Stomach smooth muscle (tissue), 2 donors: ENCODE data around the gene TMEM94.
A peak's percentile ranks its signal among the peaks of the same experiment; 100 is the strongest.

Source experiments
- H3K27ac ChIP-seq: one replicate; pipeline ENCODE4 v1.7.0; 2013; ENCODE audit warnings: mild to moderate bottlenecking, low read length, inconsistent platforms
- H3K27me3 ChIP-seq, 2 donors: one replicate each; pipeline ENCODE4 v1.7.0; 2013; ENCODE audit warnings: low read length in 2 of 2; ENCODE audit not compliant: insufficient read depth in 2 of 2, control insufficient read depth in 1 of 2
- H3K36me3 ChIP-seq, 2 donors: one replicate each; pipeline ENCODE4 v1.7.0; 2013; ENCODE audit warnings: low read length in 2 of 2; ENCODE audit not compliant: control insufficient read depth in 2 of 2, insufficient read depth in 2 of 2
- H3K4me1 ChIP-seq: one replicate; pipeline ENCODE4 v1.7.0; 2013; ENCODE audit warnings: low read length; ENCODE audit not compliant: control insufficient read depth, insufficient read depth
- H3K4me3 ChIP-seq, 2 donors: one replicate each; pipeline ENCODE4 v1.7.0; 2013; ENCODE audit warnings: low read length in 2 of 2
- H3K9ac ChIP-seq, 2 donors: one replicate each; pipeline ENCODE4 v1.7.0; 2013; ENCODE audit warnings: low read length in 2 of 2, mild to moderate bottlenecking in 1 of 2
- H3K9me3 ChIP-seq, 2 donors: one replicate each; pipeline ENCODE4 v1.7.0; 2013; ENCODE audit warnings: low read length in 2 of 2; ENCODE audit not compliant: control insufficient read depth in 2 of 2
- donor health status: healthy.
- donor health status: Pancreatic carcinoma.

TMEM94 gene

DNA sequence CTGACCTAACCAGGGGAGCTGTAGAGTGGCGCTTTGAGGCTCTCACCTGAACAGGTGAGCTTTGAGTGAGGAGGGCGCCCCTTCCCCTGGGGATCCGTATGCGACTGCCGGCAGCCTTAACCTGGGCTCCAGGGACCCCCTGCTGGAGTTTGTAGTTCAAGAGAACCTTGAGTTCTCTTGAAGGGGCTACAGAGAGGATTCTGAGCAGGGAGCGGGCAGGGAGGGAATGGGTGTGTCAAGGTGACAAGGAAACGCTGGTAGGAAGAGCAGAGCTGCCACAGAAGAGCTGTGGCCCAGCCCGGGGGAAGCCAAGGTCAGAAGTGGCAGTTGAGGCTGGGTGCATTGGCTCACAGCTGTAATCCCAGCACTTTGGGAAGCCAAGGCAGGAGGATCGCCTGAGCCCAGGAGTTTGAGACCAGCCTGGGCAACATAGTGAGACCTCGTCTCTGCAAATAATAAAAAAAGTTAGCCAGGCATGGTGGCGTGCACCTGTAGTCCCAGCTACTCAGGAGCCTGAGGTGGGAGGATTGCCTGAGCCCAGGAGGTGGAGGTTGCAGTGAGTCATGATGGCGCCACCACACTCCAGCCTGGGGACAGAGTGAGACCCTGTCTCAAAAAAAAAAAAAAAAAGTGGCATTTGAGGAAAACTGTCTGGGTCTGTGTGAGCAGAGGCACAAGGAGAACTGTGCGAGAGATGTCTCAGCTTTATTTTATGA lies 70.3 kb downstream of the TMEM94 start:
- Histone ChIP-seq H3K27ac (no peak overlapping the region), H3K36me3 (no peaks in the 10 kb centered on the region), H3K9ac (no peak overlapping the region), H3K4me3 (peak overlapping the region in 1 of 2 donors; percentile 76), H3K9me3 (no peaks in the 10 kb centered on the region), H3K4me1 (peaks cover 19% of the 10 kb centered on the region), H3K27me3 (peaks cover 2 to 8% of the 10 kb centered on the region in 2 donors)

DNA sequence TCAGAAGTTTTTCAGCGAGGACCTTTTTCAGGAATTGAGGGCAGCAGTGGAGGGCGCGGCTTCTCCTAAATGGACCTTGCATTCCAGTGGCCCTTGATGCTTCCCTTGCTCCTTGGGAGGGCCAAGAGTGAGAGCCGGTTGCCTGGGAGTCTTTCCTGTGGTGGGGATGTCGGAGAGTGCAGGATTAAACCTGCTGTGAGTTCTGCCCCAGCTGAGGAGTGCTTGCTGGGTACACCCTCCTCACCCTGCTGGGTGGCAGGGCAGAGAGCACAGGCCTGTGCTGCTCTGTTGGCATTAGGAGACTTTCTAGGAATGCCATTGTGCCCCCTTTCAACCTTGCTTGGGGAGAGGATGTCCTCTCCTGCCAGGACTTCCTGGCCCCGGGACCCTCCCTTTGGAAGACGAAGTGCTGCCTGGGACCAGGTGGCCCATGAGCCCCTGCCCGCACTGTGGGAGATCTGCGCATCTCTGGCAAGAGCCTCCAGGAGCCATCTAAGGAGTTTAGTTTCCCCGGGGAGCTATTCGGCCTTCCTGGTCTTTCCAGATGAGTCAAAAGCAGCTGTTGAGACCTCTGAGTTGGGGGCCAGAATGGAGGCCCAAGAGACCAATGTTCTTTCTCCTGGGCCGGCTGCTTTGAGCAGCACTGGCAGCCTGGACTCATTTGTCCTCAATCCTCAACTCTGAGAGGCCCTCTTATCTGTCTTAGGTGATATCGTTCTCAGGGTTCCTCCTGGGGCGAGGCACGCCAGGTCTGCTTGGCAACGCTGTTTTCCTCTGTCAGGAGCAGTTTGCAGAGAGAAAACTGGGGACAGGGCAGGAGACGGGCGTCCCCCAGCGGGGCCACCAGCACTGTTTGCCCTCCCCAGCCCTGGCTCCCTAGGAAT lies 74.6 kb downstream of the TMEM94 start:
- no peaks in the 10 kb centered on the region for H3K9me3 ChIP-seq
- H3K4me3 ChIP-seq = no peak overlapping the region
- H3K9ac ChIP-seq = no peak overlapping the region
- peaks cover 2 to 5% of the 10 kb centered on the region in 2 donors for H3K27me3 ChIP-seq
- H3K4me1 ChIP-seq = peaks cover 6% of the 10 kb centered on the region
- no peak overlapping the region for H3K27ac ChIP-seq
- no peaks in the 10 kb centered on the region for H3K36me3 ChIP-seq

DNA sequence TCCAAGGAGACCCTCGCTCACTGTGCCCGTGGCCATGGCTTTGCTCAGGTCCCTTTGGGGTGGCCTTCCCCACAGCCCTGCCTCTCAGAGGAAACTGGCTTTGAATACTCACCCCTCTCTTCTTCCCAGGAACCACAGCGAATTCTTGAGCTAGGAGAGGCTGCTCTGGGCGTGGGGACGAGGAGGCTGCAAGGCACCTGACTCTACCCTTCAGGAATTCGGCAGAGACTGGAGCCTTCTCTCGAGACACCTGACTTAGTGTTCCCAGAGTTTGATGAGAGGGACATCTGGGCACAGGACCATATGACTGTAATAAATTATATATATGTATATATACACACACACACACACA lies 75.3 kb downstream of the TMEM94 start:
- Histone ChIP-seq H3K4me3 (no peak overlapping the region), H3K9ac (no peak overlapping the region), H3K4me1 (peaks cover under 1% of the 10 kb centered on the region), H3K9me3 (no peaks in the 10 kb centered on the region), H3K36me3 (no peaks in the 10 kb centered on the region), H3K27ac (no peak overlapping the region), H3K27me3 (peaks cover 0 to under 1% of the 10 kb centered on the region in 2 donors)

DNA sequence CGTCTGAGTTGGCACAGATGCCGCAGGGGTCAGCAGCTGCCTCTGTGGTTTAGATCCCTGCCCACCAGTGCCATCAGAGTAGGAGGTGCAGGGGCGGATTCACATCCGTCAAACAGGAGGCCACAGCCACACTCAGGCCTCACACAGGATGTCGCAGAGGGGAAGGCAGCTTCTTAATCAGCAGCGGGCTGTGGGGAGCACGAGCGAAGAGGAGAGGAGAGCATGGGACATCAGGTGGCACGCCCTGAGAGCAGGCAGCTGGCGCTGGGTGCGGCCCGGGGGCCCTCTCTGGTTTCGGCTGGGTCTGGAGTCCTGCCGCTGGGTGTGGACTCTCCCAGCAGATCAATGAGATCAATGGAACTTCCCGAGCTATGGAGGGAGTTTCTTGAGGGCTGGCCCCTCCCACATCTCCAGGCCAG lies 78.7 kb downstream of the TMEM94 start:
- H3K4me1 ChIP-seq = no peaks in the 10 kb centered on the region
- H3K27me3 ChIP-seq = no peaks in the 10 kb centered on the region
- no peaks in the 10 kb centered on the region for H3K9me3 ChIP-seq
- H3K36me3 ChIP-seq = no peaks in the 10 kb centered on the region
- no peak overlapping the region for H3K4me3 ChIP-seq
- no peak overlapping the region for H3K27ac ChIP-seq
- no peak overlapping the region for H3K9ac ChIP-seq

DNA sequence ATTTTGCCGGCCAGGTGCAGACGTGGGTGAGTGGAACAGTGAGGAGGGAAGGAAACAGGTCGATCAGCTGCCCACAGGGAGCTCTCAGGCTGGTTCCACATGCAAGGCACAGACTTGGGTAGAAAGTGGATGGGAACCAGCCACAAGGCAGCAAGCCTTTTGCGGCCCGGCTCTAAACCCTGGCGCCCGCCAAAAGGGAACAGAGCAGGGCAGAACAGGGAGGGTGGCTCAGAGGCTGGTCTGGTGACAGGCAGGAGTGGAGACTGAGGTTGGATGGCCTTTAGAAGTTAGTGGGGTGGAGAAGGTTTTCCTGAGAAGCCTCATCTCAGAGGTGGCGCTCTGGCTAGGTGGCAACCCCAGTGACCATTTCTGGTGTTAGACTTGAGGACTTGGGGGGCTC lies 79.4 kb downstream of the TMEM94 start:
- H3K9me3 ChIP-seq = no peaks in the 10 kb centered on the region
- no peaks in the 10 kb centered on the region for H3K27me3 ChIP-seq
- H3K4me1 ChIP-seq = no peaks in the 10 kb centered on the region
- no peaks in the 10 kb centered on the region for H3K36me3 ChIP-seq
- H3K9ac ChIP-seq = no peak overlapping the region
- no peak overlapping the region for H3K4me3 ChIP-seq
- H3K27ac ChIP-seq = no peak overlapping the region

DNA sequence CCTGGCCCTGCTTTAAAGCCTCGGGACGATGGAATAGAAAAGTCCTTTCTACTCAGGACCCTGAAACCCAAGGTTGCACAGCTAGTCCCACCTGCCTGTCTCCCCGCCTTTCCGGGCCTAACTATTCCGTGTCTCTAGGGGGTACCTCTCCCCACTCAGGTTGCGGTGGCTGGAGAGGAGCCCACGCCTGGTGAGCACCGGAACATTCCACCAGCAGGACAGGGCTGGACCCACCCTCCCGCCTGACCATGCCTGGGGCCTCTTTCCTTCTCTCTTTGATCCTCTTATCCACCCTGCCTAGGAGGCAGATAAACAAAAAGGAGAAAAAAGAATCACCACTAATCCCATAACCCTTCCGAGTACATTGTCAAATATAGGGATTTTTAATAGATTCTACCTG lies 79.9 kb downstream of the TMEM94 start:
- Histone ChIP-seq H3K4me1 (no peaks in the 10 kb centered on the region), H3K9me3 (no peaks in the 10 kb centered on the region), H3K36me3 (no peaks in the 10 kb centered on the region), H3K4me3 (no peak overlapping the region), H3K27ac (no peak overlapping the region), H3K27me3 (no peaks in the 10 kb centered on the region), H3K9ac (no peak overlapping the region)

DNA sequence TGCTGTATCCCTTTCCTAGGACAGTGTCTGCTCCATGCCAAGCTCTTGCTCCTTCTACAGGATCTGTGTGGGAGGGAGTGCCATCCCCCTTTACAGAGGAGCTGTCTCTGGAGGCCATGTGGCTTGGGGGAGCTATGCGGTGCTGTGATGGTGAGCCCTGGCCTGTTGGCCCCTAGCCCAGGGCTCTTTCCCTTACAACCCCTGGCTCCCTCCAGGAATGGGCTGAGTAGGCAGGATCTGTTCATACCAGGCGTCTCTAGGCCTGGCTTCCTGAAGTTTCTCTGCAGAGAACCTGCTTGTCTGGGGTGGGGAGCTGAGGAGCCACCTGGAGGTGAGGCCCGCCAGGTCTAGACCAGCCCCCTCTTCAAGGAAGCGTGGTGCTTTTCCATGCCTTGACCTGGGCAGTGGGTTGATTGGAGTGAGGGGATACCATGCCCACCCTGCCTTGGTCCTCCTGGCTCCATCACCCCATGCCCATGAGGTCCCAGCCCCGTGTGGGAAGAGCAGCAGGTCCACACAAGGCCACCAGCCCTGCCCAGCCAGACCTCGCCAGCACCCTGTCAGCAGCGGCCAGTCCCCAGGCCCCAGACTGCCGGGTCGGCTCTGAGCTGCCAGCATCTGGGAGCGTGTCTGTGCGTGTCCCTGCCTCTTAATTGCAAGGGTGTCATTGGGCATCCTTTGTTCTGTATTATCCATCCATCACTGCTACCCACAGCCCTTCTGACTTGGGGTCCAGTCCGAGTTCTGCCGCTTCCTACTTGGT lies 83.7 kb downstream of the TMEM94 start:
- Histone ChIP-seq H3K4me1 (no peaks in the 10 kb centered on the region), H3K9me3 (no peaks in the 10 kb centered on the region), H3K9ac (no peak overlapping the region), H3K36me3 (no peaks in the 10 kb centered on the region), H3K27ac (no peak overlapping the region), H3K4me3 (no peak overlapping the region), H3K27me3 (no peaks in the 10 kb centered on the region)

DNA sequence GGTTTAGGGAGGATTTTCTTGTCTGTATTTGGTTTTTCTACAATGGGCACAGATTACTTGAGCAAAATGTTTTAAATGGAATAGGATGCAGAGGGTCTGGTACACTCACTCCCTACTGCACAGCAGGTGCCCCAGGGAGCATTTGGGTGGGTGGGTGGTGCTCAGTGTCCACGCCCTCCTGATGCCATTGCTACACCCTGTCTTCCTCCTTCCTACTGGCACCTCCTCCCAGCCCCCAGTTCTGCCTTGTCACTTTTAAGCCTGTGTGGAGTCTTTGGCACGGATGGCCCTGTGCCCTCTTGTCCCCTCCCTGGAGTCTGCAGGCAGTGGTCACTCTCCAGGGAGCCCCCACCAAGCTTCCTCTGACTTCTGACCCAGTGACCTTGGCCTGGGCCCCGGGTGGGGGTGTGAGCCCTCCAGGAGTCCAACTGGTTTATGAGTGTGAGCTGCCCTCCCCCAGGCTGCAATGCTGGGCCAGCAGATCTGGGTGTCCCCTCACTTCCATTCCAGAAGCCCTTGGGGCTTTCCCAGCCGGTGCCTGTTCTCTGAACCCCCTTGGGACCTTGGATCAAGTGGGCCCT lies 84.6 kb downstream of the TMEM94 start:
- H3K4me3 ChIP-seq = no peak overlapping the region
- no peaks in the 10 kb centered on the region for H3K36me3 ChIP-seq
- no peak overlapping the region for H3K27ac ChIP-seq
- H3K9me3 ChIP-seq = no peaks in the 10 kb centered on the region
- no peak overlapping the region for H3K9ac ChIP-seq
- no peaks in the 10 kb centered on the region for H3K4me1 ChIP-seq
- no peaks in the 10 kb centered on the region for H3K27me3 ChIP-seq

DNA sequence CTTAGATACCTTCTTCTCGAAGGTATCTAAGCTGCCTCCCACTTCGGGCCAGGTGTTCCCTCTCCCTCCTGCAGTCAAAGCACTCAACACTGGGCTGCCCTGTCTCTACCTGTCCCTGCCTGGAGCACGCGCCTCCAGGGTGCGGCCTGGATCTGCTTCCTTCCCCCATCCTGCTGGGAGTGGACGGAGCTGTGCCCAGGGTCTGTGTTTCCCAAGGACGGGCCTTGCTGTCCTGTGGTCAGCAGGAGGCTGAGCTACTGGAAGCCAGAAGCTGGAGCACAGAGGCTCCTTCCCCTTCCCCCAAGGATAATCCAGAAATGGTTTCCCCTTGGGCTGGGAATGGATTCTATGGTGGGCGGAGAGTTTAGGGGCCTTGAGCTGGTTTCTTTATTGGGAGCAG lies 85.8 kb downstream of the TMEM94 start:
- Histone ChIP-seq H3K27me3 (no peaks in the 10 kb centered on the region), H3K4me3 (no peak overlapping the region), H3K9me3 (no peaks in the 10 kb centered on the region), H3K9ac (no peak overlapping the region), H3K27ac (no peak overlapping the region), H3K36me3 (no peaks in the 10 kb centered on the region), H3K4me1 (no peaks in the 10 kb centered on the region)

DNA sequence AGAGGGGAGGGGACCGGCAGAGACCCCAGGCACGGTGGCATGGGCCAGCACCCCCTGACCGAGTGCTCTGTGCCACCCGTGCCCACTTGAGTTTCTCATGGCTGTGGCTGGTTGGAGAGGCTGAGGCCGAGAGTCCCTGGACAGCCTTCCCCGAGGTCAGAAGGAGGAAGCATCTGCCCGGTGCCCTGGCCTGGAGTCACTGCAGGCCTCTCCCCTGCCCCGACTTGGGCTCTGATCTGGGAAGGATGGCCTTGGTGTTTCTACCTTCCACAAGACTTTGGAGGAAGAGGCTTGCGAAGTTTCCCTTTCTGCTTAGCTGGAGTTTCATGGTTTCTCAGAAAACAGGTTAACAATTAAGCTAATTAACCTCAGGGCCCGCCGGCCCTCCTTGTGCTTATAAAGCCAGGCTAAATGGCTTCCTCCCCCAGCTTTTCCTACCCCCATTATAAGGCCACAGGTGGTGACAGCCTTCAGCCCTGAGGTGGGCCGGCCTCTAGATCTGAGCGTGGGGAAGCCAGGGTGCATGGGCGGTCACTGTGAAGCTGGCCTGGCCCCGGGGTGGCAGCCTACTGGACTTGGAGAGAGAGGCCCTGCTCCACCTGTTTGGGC lies 86.4 kb downstream of the TMEM94 start:
- Histone ChIP-seq H3K9me3 (no peaks in the 10 kb centered on the region), H3K4me1 (no peaks in the 10 kb centered on the region), H3K36me3 (no peaks in the 10 kb centered on the region), H3K27ac (no peak overlapping the region), H3K9ac (no peak overlapping the region), H3K27me3 (no peaks in the 10 kb centered on the region), H3K4me3 (no peak overlapping the region)
